Amygdala (tissue), 56 donors: ENCODE data around the gene FMN2.

Experiments
- DNase-seq, 56 donors: peaks; one replicate each; lab custom pipeline; 2025; lab: John Stamatoyannopoulos, UW

Gene FMN2

GRCh38 chr1:240096974-240097373 lies 5.3 kb downstream of the FMN2 start:
- DNase-seq, result no peak

- no peak for DNase-seq
Measured at GRCh38 chr1:240098534-240098933, 6.9 kb downstream of the FMN2 start.

- no peak for DNase-seq
Measured at GRCh38 chr1:240099329-240099728, 7.6 kb downstream of the FMN2 start.

- no peak for DNase-seq
Measured at GRCh38 chr1:240099748-240100147, 8.1 kb downstream of the FMN2 start.

DNA sequence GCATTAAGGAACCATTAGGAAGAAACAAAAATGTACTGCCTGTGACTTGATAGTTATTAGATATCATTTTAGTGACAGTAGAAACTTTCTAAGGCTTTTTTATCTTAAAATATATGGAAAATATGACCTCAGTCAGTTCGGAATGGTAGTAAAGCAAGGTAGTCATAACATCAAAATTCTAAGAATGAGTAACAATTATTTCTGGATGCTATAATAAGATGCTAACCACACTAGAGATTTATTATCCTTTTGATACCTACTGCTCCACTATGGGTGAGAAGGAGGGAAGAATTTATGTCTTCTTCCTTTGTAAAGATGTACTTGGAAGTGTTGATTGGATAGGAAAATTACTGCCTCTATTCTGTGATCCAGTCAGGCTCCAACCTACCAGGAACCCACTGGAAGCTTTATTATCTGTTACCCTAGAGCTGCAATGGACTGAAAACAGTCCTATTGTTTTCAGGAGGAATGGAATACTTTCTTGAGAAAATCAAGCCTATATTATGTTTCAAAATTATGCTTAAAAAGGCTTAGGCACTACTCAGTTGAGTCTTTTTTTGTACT lies 8.8 kb downstream of the FMN2 start:
- no peak for DNase-seq

DNA sequence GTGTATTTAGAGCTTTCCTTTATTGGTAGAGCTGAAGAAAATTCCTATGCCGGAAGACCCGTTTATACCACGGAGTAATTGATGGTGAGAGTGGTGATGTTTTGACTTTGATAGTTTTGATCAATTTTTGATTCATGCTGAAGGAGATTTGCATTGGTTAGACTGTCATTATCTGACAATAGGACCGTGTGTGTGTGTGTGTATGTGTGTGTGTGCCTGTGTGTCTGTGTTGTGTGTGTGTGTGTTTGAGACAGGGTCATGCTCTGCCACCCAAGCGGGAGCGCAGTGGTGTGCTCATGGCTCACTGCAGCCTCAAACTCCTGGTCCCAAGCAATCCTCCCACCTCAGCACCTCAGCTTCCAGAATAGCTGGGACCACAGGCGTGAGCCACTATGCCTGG lies 9.6 kb downstream of the FMN2 start:
- no peak for DNase-seq

DNA sequence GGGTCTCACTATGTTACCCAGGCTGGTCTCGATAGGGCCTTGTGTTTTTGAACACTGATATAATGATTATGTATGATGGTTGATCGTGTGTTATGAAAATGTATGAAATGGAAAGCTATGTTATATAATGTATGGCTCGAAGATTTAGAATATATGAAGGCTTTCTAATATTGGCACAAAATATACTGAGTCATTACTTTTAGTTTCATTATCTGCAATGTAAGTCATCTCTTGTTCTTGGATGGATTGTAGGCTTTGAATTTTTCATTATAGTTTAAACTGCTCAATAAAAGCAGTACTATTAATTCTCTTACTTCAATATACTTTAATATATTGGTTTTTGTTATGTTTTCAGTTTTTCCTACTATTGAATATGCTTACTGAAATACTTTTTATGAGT lies 10.1 kb downstream of the FMN2 start:
- no peak for DNase-seq

GRCh38 chr1:240104672-240105071 lies 13.0 kb downstream of the FMN2 start:
- no peak for DNase-seq

- DNase-seq, result no peak
Measured at GRCh38 chr1:240107058-240107684, 15.5 kb downstream of the FMN2 start.

GRCh38 chr1:240109130-240109529 lies 17.4 kb downstream of the FMN2 start:
- no peak for DNase-seq

DNA sequence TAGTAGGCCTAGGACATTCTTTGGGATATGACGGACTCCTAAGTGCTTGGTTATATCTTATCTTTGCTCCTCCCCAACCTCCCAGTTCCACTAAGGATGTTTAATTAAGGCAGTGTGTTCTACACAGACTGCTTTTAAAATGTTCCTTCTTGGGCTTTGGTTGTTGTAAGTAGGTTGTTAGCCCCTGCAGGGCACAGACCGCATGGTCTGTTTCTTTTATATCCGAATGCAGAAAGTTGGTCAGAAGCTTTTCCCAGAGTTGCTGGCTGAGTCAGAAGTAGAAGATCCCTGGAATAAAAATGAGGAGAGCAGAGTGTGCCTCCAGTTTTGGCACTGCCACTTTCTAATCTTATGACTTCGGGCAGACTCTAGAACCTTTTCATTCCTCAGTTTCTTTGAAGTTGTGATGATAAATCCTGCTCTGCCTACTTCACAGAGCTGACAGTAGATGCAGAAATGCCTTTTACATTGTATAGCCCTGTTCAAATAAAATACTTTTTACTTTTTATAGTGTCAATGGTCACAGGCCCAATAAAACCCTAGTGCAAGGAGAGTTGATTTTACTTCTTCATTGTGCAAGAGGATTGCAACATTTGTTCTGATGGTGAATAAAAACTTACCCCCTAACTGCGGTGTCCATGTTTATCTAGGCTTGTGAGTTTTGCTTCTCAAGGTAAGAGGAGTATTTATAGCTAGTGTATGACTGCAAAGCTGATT lies 18.4 kb downstream of the FMN2 start:
- DNase-seq, result peak in 16 of 56 donors; percentile 4 to 69 (median 28)

- DNase-seq, result no peak
Measured at GRCh38 chr1:240111558-240111957, 19.9 kb downstream of the FMN2 start.

DNA sequence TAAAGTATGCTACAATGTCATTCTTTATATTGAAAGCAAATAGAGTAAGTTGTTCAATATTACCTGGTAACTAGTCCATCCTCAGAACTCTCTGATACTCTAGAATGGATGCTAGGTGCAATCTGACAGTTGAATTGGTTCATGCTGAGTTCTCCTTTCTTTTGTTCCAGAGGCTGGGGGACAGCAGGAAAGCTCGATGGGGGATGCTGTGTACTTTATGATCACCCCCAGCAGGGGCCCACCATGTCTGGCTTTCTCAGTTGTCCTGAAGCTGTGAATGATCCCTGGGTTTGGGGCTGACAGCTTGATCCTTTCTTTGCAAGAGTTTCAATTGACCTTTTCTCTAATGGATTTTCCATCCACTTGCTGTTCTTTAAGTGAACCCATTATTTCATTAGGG lies 22.5 kb downstream of the FMN2 start:
- DNase-seq, result no peak

GRCh38 chr1:240115831-240116230 lies 24.1 kb downstream of the FMN2 start:
- DNase-seq, result no peak

- no peak for DNase-seq
Measured at GRCh38 chr1:240116831-240117769, 25.4 kb downstream of the FMN2 start.

GRCh38 chr1:240117930-240118329 lies 26.2 kb downstream of the FMN2 start:
- DNase-seq, result no peak

- DNase-seq, result peak in 43 of 56 donors; percentile 3 to 76 (median 31)
Measured at GRCh38 chr1:240122639-240123613, 31.2 kb downstream of the FMN2 start.

DNA sequence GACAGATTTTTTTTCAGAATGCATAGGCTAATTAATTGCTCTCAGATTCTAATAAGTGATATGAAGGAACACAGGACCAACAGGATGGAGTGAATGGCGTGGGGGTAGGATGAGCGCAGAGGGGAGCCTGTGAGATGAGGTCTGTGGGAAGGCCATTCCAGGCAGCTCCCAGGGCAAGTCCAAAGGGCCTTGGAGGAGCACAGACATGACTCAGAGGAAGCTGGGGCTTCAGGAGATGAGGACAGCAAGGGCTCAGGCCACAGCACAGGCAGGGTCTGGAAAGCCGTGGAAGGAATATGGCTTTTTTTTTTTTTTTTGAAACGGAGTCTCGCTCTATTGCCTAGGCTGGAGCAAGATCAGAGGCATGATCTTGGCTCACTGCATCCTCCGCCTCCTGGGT lies 35.1 kb downstream of the FMN2 start:
- no peak for DNase-seq

GRCh38 chr1:240128366-240128765 lies 36.7 kb downstream of the FMN2 start:
- DNase-seq, result no peak

GRCh38 chr1:240134113-240134512 lies 42.4 kb downstream of the FMN2 start:
- no peak for DNase-seq
